Measurements from ENCODE around the gene CBR4.
"Not testable (repeated sequence)": the region's sequence is repeated elsewhere in the genome, so short reads cannot be mapped to it uniquely, and the experiment has no call there.

CBR4 gene

DNA sequence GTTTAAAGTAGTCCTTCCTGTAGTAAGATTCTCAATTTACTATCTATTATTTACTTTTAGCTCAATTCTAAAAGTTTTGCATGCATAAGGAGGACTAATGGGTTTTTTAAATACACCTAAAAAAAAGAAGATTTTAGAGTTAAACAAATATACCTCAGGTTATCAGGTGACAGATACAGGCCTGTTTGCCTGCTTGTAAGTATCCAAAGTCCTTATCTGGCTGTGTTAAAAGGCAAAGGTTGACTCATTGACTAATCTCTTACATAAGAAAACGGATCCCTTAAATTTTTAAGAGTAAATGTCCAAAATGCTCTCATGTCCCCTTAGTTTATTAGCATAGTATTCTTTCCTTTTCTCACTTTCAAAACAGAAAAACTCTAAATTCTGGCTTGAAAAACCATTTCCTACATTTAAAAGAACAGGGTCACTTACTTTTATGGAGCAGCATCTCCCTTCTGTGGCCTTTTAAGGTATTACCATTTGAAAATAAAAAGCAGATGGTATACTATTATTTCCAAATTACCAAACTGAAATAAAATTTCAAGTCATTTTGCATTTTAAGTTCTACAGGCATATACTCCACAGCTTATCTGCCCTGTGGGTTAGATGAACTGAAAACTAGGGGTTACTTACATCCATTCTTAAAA, 4.5 kb downstream of the CBR4 start:
- intact Hi-C loops (cut with DNase I): no loop called here
- DNase-seq: no peak

DNA sequence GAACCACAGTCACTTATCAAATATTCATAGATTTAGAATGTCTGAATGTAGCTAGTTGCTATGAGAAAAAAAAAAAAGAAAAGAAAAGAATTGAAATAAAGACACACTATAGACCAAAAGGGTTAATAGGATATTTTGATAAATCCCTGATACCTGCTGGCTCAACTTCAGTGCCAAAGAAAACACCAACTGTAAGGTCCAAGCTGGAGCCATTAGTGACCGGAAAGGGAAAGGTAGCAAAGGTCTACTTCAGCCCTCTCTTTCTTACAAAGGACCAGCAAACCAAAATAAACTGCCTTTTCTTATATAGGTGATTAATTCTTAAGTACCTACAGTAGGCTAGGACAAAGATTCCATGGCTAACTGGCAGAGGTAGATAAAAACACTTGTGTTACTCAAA, 9.7 kb downstream of the CBR4 start:
- intact Hi-C loops (cut with DNase I): no loop called here
- no peak for DNase-seq

DNA sequence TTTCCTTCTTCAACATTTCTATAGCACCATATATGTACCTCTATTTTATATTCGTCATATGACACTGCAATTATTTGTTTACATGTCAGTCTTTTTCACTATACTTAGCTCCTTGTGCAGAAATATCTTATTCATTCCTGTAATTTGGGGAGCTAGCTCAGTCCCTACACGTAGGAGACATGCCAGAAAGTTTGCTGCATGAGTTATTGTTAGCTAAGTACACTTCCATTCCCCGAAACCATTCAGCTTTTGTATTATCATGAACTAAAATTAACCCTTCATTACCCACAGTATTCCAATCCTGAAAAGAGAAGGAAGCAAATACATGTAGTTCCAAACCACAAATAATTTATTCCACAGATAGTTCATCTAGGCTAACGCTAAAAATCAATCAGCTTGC, 10.2 kb downstream of the CBR4 start:
- intact Hi-C loops (cut with DNase I): no loop called here
- DNase-seq: no peak

DNA sequence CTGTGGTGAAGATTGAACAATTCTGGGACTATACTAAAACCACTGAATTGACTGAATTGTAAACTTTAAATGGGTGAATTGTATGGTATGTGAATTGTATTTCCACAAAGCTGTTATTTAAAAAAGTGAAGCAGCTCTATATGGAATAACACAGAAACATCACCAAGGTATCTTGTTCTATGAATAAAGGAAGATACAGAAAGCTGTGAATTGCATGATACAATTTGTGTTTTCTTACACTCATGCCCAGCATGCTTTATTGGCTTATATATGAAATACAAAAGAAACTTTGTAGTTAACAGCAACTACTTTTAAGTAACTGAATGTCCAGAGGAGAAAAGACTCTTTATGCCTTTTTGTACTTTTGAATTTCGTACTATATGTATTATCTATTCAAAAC, 11.5 kb downstream of the CBR4 start:
- intact Hi-C loops (cut with DNase I): no loop called here
- DNase-seq: no peak

DNA sequence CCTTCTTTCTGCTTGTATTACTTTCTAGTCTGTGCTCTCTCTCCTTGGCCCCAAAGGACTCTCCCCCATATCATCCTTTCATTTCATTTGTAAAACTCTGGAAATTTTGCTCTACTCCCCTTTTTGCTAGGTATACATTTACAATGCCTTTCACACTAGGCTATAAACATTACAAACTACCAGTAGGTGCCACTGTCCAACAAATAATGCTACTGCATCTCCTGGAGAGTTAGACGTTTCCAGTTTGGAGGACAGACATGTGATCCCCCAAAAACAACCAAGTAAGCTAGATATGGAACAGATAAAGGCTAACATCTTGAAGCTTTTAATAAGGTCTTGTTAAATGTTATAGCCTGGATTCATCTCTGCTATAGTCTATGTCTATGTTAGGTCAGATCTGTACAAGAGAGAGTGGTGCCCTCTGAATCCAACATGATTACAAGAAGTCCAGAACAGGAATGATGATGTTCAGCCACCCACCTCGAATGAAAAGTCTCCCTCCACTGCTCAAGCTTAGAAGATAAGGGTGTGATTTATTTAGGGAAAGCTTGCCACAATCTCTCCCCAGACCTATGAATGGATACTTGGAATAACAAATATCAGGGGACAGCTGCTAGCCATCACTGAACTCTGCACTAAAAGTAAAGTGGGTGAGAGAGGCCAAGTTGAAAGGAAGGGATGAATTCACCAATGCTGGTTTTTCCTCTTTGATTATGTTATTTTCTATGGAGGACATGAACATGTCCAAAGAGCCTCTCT, 14.3 kb downstream of the CBR4 start:
- intact Hi-C loops (cut with DNase I): no loop called here
- DNase-seq: peak in 1 of 42 donors; percentile 18

DNA sequence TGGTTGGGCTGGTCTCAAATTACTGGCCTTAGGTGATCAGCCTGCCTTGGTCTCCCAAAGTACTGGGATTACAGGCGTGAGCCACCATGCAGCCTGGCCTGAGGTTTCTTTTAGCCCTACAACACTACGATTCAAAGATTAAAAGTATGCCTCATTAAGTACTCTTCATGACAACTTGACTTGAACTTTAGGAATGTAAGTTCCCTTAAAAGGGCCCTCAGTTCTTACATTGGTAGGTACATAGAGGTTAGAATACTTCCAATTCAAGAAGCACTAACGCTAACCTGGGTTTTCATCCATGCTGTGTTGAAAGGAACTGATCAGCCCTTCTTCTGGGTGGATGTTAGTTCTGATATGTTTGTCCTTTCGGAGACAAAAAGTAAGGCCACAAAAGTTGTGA, 15.1 kb downstream of the CBR4 start:
- DNase-seq: no peak
- intact Hi-C loops (cut with DNase I): no loop called here

DNA sequence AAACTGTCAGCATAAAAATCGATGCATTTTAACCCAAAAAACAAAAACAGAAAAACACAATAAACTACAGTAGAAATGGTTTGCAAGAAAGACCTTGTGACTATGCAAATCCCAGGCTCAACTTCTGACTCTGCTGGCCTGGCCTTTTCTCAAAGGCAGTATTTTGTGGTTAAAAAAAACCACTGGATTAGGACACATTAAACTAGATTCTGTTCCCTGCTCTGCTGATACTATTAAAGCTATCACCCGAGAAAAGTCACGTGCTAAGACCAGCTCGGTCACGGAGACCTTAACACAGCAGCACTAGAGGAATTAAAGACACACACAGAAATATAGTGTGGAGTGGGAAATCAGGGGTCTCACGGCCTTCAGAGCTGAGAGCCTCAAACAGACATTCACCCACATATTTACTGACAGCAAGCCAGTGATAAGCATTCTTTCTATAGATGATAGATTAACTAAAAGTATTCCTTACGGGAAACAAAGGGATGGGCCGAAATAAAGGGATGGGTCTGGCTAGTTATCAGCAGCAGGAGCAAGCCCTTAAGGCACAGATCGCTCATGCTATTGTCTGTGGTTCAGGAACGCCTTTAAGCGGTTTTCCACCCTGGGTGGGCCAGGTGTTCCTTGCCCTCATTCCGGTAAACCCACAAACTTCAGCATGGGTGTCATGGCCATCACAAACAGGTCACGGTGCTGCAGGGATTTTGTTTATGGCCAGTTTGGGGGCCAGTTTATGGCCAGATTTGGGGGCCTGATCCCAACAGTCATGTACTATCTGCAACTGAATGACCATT, 16.1 kb downstream of the CBR4 start:
- DNase-seq: no peak
- intact Hi-C loops (cut with DNase I): no loop called here

DNA sequence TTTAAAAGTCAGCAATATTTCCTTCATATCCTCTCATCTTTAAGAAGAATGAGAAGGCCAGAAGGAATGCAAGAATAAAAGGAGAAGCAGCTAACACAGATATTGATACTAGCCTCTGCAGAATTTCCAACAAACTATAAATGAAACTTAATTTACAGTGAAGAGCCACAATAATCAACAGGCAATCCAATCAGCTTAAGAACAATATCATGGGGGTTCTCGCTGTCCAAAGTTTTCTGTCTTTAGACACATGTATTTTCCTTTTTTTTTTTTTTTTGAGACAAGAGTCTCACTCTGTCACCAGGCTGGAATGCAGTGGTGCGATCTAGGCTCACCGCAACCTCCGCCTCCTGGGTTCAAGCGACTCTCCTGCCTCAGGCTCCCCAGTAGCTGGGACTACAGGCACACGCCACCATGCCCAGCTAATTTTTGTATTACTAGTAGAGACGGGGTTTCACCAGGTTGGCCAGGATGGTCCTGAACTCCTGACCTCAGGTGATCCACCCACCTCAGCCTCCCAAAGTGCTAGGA, 17.0 kb downstream of the CBR4 start:
- DNase-seq: not testable (repeated sequence)

DNA sequence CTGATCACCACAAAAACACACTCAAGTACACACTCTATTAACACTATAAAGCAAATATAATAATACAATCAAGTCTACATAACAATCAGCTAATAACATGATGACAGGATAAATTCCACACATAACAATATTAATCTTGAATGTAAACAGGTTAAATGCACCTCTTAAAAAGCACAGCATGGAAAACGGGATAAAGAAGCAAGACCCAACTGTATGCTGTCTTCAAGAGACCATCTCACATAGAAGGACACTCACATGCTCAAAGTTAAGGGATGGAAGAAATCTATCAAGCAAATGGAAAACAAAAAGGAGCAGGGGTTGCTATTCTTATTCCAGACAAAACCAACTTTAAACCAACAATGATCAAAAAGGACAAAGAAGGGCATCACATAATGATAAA, 28.1 kb downstream of the CBR4 start:
- intact Hi-C loops (cut with DNase I): no loop called here

More for the DNA sequence above, 17.0 kb downstream of the CBR4 start:
- intact Hi-C loops (cut with DNase I): not testable (repeated sequence)

DNA sequence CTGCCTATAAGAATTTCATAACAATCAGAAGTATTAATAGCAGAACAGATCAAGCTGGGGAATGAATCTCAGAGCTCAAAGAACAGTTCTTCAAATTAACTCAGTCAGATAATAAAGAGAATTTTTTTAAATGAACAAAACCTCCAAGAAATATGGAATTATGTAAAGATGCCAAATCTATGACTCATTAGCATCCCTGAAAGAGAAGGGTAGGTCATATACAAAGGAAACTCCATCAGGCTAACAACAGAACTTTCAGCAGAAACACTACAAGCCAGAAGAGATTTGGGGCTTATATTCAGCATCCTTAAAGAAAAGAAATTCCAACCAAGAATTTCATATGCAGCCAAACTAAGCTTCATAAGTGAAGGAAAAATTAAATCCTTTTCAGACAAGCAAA, 28.6 kb downstream of the CBR4 start:
- intact Hi-C loops (cut with DNase I): no loop called here
- DNase-seq: no peak

More for the DNA sequence above, 28.1 kb downstream of the CBR4 start:
- no peak for DNase-seq

DNA sequence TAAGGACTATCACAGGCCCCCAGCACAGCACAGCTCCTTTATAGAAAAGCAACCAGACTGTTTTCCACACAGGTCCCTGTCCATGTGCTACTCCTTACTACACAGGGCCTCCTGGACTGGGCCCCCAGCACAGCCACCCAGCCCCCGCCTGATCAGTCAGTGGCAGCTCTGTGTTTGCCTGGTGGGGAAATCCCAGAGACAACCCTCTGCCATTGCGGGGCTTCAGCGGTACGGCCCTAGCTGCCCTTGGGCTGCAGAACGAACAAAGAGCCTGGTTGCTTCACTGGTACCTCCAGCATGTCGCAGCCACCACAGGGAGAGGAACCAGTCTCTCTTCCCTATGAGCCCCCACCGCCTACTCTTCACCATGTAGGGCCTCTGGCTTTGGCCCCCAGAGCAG, 30.7 kb downstream of the CBR4 start:
- intact Hi-C loops (cut with DNase I): no loop called here

DNA sequence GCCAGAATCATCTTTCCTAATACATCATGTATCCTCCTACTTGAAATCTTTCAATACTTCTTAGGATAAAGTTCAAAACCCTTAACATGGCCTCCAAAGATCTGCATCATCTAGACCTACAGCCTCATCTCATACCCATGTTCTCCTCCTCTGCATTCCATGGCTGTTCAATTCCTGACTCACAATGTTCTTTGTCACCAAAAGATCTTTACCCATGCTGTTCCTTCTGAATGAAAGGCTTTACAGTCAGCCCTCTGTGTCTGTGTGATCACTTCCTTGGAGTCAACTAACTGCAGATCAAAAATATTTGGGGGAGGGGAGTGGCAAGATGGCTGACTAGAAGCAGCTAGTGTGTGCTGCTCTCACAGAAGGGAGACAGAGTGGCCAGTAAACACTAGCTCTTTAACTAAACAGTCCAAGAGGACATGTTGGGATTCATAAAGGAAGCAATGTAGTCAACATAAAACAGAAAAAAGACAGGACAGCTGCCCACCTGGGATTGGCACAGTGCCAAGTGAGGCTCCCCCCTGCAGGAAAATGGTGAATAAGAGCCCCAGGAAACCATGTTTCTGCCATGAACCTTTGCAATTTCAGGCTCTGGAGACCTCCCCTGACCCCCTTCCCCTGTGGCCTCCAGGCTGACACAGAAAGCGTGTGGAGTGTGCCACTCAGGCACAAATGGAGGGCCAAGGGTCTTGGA, 31.9 kb downstream of the CBR4 start:
- intact Hi-C loops (cut with DNase I): no loop called here
- DNase-seq: no peak

More for the DNA sequence above, 30.7 kb downstream of the CBR4 start:
- DNase-seq: no peak

DNA sequence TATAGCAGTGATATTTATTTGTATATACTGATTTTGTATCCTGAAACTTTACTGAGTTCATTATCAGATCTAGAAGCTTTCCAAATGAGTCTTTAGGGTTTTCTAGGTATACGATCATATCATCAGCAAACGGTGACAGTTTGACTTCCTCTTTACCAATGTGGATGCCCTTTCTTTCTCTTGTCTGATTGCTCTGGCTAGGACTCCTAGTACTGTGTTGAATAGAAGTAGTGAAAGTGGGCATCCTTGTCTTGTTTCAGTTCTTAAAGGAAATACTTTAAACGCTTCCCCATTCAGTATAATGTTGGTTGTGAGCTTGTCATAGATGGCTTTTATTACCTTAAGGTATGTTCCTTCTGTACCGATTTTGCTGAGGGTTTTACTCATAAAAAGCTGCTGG, 37.5 kb downstream of the CBR4 start:
- intact Hi-C loops (cut with DNase I): no loop called here

DNA sequence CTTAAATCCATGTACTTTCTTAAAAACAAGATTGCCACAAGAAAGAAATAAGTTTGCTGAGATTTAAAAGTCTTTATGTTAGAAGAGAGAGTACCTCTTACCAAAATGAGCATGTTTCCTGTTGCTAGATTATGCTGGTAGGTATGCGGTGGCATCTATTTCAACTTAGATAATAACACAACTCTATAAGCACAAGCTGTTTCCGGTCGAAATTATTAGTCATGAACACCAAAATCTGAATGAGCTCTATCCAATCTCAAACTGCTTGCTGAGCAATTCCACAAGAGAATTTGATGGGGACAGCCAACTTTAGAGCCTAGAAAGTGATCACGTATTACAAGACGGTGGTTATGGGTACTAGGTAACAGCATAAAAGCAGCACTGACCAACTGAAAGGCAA, 49.3 kb downstream of the CBR4 start:
- intact Hi-C loops (cut with DNase I): no loop called here
- no peak for DNase-seq

More for the DNA sequence above, 37.5 kb downstream of the CBR4 start:
- DNase-seq: no peak

DNA sequence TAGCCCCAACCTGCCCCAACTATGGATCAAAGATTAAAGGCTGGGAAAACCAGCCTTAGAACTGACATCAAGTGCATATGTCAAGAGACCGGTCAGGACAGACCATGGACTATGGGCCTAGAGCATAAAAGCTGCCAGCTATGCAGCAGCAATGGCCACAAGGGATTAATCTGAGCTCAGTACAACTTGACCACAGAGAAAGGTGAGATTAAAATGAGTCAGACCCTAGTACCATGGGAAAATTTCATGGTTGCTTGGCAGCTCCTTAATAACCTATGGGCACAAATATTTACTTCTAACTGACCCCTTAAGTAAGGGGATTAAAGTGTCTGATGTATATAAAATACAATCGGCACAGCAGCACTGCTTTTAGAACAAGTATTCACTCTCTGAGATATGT, 54.4 kb downstream of the CBR4 start:
- intact Hi-C loops (cut with DNase I): no loop called here

DNA sequence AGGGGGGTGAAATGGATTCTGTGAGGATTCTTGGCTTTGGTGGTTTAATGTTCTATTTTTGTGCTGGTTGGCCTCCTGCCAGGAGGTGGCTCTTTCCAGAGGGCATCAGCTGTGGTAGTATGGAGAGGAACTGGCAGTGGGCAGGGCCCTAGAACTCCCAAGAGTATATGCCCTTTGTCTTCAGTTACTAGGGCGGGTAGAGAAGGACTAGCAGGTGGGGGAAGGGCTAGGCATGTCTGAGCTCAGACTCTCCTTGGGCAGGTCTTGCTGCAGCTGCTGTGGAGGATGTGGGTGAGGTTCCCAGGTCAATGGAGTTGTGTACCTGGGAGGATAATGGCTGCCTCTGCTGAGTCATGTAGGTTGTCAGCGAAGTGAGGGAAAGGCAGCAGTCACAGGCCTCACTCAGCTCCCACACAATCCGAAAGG, 57.2 kb downstream of the CBR4 start:
- intact Hi-C loops (cut with DNase I); DNase-seq: not testable (repeated sequence)

More for the DNA sequence above, 54.4 kb downstream of the CBR4 start:
- DNase-seq: no peak

DNA sequence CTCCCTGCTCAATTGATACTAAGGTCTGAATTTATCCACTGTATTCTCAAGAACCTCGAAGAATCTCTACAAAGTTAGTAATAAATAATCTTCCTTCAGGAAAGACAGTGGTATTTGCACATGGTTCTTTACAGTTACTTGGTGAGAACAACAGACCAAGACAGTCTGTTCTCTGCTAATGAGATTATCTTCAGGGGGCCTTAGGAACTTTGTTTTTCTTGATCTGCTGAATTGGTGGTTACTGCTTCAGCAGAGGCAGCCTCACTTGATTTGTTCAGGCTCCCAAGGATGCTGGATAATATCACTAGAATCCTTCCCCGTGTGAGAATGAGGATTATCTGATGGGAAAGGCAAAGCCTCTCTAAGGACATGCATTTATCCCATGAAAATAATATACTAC, 64.8 kb downstream of the CBR4 start:
- DNase-seq: no peak
- intact Hi-C loops (cut with DNase I): no loop called here

DNA sequence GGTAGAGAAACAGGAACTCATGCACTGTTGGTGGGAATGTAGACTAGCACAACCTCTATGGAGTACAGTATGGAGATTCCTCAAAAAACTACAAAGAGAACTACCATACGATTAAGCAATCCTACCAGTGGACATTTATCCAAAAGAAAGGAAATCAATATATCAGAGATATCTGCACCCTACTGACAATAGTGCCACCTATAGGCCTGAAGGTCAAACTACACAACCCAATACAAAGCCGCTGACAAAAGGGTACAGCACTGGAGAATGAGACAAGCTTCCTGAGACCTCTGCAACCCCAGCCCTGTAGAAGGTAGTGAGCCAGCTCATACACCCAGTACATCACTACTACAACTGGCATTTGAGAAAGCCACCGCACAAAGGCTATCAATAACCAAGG, 67.1 kb downstream of the CBR4 start:
- DNase-seq: no peak
- intact Hi-C loops (cut with DNase I): no loop called here

Measured in head of caudate nucleus (tissue), 42 donors.